Measurements from ENCODE around the gene NXPH4. TPM values are rescaled to one million over a fixed set of nuclear protein-coding genes. Genes with fewer than 3 reads are reported as not detected.

NXPH4 gene
- total and polyA plus RNA-seq, 10 of the 15 experiments (the other 5 are each of a cell fraction or from before 2014, with no cell fraction given): 0.03 to 0.26 TPM; not detected in 8

DNA sequence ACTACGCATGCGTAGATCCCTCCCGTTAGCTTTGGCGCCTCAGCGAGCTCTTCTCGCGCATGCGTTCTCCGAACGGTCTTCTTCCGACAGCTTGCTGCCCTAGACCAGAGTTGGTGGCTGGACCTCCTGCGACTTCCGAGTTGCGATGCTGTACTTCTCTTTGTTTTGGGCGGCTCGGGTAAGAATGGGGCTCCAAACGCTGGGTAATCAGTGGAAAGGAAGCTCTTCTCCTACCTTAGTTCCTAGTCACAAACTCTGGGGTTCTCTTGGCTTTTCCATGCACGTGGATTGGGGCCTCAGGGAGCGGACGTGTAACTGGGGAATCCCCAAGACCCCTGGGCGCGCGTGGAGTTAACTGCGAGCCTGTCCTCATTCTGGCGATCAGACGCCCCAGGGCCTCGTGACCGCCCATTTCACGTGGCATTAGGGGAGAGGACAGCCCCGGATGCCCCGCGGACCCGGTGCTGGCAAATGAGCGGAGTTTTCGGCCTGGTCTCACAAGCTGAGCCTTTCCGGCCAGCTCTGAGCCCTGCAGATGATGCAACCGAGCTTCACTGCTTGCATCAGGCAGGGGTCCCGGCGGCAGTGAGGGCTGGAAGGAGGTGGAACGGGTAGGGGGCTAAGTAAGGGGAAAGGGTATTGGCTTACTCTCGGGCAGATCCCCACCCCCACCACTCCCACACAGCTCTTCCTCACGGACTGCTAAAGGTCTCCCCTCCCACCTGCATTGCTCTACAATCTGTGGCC, 13.2 kb downstream of the NXPH4 start, which contains the start of gene SHMT2:
TSS of gene SHMT2 (plus strand) at position 78 of the 747 bp plus-strand sequence. CDS start at position 146, 68 bp downstream.
- H3K27ac ChIP-seq (ENCODE audit: control insufficient read depth, insufficient read depth): peak within 1 kb of the TSS; percentile 93
- peaks cover 31% of the 10 kb centered on the region for H3K4me1 ChIP-seq (ENCODE audit: control insufficient read depth, insufficient read depth, low read length)
- H3K9me3 ChIP-seq (replicated peaks; ENCODE audit: control insufficient read depth, insufficient read depth, low read length): no peaks in the 10 kb centered on the region
- ChIA-PET CTCF (interaction anchor here (0.7 to 7.8 kb wide), 19 partner anchors 8 to 302 kb away, joined by 3 to 202 read pairs (median 4); partner anchors contain the start of genes INHBE and STAT6), RAD21 (ENCODE audit: unreplicated experiment) (interaction anchor here (0.8 to 3.1 kb wide), 18 partner anchors 9 to 593 kb away, joined by 3 to 36 read pairs (median 4); partner anchors contain the start of genes INHBE, NEMP1, NXPH4 and STAT6), POLR2A (interaction anchor here (0.6 to 2.6 kb wide), 13 partner anchors 8 to 505 kb away, joined by 3 to 15 read pairs (median 4); partner anchors contain the start of genes DDIT3, GLI1, INHBE and NACA), SMC1A (ENCODE audit: uncharacterized antibody, unreplicated experiment) (interaction anchor here (0.9 to 2.5 kb wide), 12 partner anchors 10 to 317 kb away, joined by 3 to 36 read pairs (median 8); partner anchors contain the start of genes DCTN2 and STAT6)
- WGBS (ENCODE audit: insufficient coverage, insufficient replicate concordance, low lambda C conversion rate, missing lambda C conversion rate): under 1% methylated on average over 42 of the region's 42 CpGs
- peaks cover 22% of the 10 kb centered on the region for H3K79me2 ChIP-seq (ENCODE audit: control insufficient read depth, insufficient read depth, low read length)
- peaks cover 23 to 28% of the 10 kb centered on the region in 2 experiments for H3K36me3 ChIP-seq (ENCODE audit: control insufficient read depth in 2 of 2, insufficient read depth in 2 of 2, low read length in 1 of 2)
- peak within 1 kb of the TSS; percentile 79 for H3K4me3 ChIP-seq
- no TSS peak for BruUV-seq (replicated peaks)
- DNase-seq (ENCODE audit: low read depth, low spot score) (peak; percentile 93), ATAC-seq (peak; percentile 79), FAIRE-seq (peak; percentile 91)
- in situ Hi-C loops (cut with MboI) (no loop called here), intact Hi-C loops (cut with micrococcal nuclease; ENCODE audit: unreplicated experiment) (no loop called here)
- no peaks in the 10 kb centered on the region for H4K20me1 ChIP-seq (ENCODE audit: control insufficient read depth, insufficient read depth)
- H3K27me3 ChIP-seq (replicated peaks in 1 of 2; ENCODE audit: control insufficient read depth in 2 of 2, insufficient read depth in 2 of 2, low read length in 1 of 2): peaks cover 2 to 4% of the 10 kb centered on the region in 2 experiments; a peak in 3 of 4 replicates
- peak within 1 kb of the TSS; percentile 97 for H3K9ac ChIP-seq (ENCODE audit: control insufficient read depth, insufficient read depth, low read length)
- peak within 1 kb of the TSS; percentile 91 for H2AFZ ChIP-seq (ENCODE audit: control insufficient read depth, low read depth, low read length)
- peak within 1 kb of the TSS; percentile 99 for H3K4me2 ChIP-seq (ENCODE audit: control insufficient read depth, insufficient read depth)
- TF ChIP-seq NBN (IDR thresholded peaks at IDR 0.05): peak; percentile 73
- TF ChIP-seq, protein P1, sequence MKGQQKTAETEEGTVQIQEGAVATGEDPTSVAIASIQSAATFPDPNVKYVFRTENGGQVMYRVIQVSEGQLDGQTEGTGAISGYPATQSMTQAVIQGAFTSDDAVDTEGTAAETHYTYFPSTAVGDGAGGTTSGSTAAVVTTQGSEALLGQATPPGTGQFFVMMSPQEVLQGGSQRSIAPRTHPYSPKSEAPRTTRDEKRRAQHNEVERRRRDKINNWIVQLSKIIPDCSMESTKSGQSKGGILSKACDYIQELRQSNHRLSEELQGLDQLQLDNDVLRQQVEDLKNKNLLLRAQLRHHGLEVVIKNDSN (IDR thresholded peaks at IDR 0.05; ENCODE audit: borderline replicate concordance, extremely low read length, insufficient read depth, low read depth, low read length): peak; percentile 51
- no peak for TF ChIP-seq E2F8 (IDR thresholded peaks at IDR 0.05; ENCODE audit: low read depth, partially characterized antibody)
- no peak for TF ChIP-seq STAT3 (IDR thresholded peaks at IDR 0.05; ENCODE audit: low read depth, low read length)
- peak; percentile 4; the same call in 1 of the 3 replicates for TF ChIP-seq POU2F2 (IDR thresholded peaks at IDR 0.05; ENCODE audit: borderline replicate concordance, low read depth, low read length)
- no peak for TF ChIP-seq SREBF2 (IDR thresholded peaks at IDR 0.05; ENCODE audit: low read length)
- TF ChIP-seq MYC (IDR thresholded peaks at IDR 0.05; ENCODE audit: insufficient read depth, insufficient read length, insufficient replicate concordance, low read length, severe bottlenecking): peak; percentile 7
- no peak for TF ChIP-seq MTA3 (IDR thresholded peaks at IDR 0.05; ENCODE audit: borderline replicate concordance, low read length)
- TF ChIP-seq SREBF1 (IDR thresholded peaks at IDR 0.05; ENCODE audit: low read length): no peak; the same call in none of the 2 replicates
- TF ChIP-seq NKRF (conservative IDR thresholded peaks at IDR 0.05): peak; percentile 85
- TF ChIP-seq, protein P2, sequence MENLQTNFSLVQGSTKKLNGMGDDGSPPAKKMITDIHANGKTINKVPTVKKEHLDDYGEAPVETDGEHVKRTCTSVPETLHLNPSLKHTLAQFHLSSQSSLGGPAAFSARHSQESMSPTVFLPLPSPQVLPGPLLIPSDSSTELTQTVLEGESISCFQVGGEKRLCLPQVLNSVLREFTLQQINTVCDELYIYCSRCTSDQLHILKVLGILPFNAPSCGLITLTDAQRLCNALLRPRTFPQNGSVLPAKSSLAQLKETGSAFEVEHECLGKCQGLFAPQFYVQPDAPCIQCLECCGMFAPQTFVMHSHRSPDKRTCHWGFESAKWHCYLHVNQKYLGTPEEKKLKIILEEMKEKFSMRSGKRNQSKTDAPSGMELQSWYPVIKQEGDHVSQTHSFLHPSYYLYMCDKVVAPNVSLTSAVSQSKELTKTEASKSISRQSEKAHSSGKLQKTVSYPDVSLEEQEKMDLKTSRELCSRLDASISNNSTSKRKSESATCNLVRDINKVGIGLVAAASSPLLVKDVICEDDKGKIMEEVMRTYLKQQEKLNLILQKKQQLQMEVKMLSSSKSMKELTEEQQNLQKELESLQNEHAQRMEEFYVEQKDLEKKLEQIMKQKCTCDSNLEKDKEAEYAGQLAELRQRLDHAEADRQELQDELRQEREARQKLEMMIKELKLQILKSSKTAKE (IDR thresholded peaks at IDR 0.05; ENCODE audit: low read depth, poor library complexity, severe bottlenecking): no peak
- TF ChIP-seq CHD2 (IDR thresholded peaks at IDR 0.05; ENCODE audit: borderline replicate concordance, low read depth, low read length): peak; percentile 21; the same call in 1 of the 2 replicates
- TF ChIP-seq NFYB (IDR thresholded peaks at IDR 0.05; ENCODE audit: insufficient read depth, low read depth, low read length): peak; percentile 19; the same call in 1 of the 2 replicates
